ENCODE measurements around the gene PLOD2.
A peak's percentile ranks its signal among the peaks of the same experiment; 100 is the strongest.

PLOD2 gene

GRCh38 chr3:146166415-146166821 is 5.4 kb upstream of the PLOD2 start:
- peak; percentile 61 for DNase-seq (ENCODE audit: low read depth, low spot score)

DNA sequence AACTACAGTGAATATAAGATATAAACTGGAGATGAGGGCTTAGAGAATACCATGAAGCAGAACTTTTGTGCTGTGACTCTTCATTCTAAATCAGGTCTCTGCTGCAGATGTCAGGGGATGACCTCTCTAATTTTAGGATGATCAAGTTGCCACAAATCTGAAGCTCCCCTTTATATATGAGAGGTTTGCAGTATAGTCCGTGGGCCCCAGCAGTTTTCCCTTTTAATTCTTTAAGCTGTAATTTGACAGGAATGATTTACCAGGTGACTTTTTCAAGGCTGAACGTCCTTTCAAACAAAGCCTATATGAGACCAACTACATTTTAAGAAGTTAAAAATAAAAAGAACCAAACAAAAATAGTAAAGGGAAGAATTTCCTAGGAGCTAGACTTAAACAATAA is 4.9 kb upstream of the PLOD2 start:
- no peak for DNase-seq (ENCODE audit: low read depth, low spot score)

DNA sequence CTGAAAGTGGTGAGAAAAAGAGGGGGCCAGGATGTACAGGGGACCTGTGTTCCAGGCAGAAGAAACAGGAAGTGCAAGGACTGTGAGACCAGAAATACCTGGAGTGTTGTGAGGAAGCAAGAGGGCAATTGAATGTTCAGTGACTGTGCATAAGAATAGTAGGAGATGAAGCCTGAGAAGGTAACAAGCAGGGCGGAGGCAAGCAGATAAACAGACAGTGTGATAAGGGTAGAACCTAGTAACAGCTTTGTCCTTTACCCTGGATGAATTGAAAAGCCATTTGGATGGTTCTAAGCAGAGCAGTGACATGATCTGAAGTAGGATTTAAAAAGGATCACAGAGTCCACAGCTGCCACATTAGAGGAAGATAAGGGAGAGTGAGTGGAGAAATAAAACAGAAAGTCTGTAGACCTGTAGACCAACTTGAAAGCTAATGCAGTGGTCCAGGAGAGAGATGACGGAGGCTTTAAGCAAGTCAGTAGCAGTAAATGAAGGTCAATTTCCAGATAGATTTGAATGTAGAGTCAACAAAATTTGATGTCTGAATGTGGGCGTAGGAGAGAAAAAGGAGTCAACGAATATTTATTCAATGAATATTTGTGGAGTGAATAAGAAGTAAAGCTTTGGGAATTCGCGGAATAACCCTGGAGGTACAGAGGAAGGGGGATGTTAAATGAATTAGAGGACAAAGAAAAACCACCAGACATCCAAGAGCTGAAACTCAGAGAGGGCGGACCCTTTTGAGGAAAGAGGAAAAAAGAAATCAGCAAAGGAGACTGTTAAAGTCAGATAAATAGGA is 4.2 kb upstream of the PLOD2 start:
- peak; percentile 70 for DNase-seq (ENCODE audit: low read depth, low spot score)

DNA sequence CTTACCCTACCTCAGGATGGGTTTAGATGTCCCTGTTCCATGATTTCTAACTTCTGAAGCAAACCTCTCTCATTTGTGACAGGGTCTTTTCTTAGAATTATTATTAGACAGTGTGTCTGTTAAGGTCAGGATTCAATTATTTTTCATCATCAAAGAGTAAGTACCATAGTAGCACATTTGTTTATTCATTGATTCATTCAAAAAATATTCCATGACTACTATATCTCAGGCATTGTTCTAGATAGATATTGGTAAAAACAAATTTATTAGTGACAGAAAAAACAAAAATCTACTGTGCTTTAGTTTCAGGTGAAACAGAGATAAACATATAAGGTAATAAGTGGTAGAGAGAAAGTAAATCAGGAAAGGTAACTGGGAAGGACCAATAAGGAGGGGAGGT is 3.5 kb upstream of the PLOD2 start:
- DNase-seq (ENCODE audit: low read depth, low spot score) = no peak

DNA sequence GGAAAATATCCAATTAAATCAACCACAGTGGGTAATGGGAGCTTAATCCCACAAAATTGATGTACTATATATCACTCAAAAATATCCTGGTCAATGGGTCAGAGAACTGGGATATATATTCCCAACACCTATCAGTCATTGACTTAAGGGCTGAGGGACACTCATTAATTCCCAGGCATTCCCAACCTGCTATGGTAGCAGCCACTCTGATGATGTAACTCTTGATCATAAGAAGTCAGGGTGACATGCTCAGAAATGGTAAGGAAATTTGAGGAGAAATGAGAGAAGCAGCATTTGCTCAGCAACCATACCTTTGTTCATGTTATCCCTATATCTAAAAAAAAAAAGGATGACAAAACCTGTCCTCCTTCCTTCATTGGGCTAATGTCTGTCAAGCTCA is 3.1 kb upstream of the PLOD2 start:
- no peak for DNase-seq (ENCODE audit: low read depth, low spot score)

DNA sequence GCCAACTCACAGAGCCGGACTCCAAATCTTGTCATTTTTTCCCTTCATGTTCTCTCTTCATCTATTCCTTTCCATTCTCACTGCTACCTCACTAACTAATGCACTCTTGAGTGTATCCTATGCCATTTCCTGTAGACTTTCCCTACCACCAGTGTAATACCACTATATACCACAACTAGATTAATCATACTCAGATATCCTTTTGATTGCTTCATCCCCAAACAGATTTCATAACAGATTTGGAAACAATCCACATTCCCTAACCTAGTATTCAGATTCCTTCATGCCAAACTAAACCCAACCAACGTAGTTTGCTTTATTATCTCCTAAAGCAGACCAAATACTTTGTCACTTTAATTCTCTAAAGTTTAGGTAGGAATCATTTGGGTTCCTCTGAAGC is 2.6 kb upstream of the PLOD2 start:
- DNase-seq (ENCODE audit: low read depth, low spot score) = peak; percentile 72

DNA sequence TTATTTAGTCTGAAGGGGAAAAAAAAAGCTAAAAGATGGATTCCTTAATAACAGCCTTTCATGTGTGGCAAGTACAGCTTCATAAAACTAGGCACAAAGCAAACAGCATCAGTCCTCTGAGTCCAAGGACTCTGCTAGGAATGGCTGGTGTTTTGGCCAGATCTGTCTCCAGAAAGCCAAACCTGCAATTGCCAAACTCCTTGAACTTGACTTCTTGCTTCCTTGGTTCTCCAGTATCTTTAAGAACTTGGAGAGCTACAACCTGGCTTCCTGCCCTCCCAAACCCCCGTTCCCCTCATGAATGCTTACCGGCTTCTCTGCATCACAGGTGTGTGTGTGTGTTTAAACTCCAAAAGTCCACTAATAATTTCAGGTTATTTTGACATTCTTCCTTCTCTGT is 1.6 kb upstream of the PLOD2 start:
- DNase-seq (ENCODE audit: low read depth, low spot score) = no peak

- DNase-seq (ENCODE audit: low read depth, low spot score) = no peak
These were observed 649 bp upstream of the PLOD2 start for GRCh38 chr3:146161663-146162002.

DNA sequence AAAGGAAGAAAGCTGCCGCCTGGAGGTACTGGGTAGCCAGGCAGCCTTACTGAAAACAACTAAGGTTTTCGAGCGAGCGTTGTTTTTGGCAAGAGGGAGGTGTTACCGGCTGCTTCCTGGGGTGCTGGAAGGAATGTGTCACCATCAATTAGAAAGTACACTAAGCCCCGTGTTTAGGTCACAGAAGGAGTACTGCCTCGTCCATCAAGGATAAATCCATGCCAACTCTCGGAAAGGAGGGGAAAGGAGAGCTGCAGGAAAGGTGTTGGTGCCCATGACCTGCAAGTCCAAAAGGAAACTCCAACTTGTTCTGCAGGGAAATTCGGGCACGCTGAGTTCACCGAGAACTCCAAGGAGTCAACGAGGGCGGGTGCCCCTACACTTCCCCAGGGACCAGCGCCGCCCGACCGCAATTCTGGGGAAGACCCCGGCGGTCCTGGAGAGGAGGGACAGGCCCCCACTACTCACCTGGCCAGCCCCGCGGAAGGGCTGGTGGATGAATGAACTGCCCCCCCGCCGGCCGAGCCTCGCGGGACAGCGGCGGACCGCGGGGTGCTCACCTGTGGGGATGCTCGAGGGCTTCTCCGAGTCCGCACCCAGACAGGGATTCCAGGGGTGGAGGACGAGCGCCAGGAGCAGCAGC is 542 bp downstream of the PLOD2 start:
- DNase-seq (ENCODE audit: low read depth, low spot score) = peak; percentile 93

DNA sequence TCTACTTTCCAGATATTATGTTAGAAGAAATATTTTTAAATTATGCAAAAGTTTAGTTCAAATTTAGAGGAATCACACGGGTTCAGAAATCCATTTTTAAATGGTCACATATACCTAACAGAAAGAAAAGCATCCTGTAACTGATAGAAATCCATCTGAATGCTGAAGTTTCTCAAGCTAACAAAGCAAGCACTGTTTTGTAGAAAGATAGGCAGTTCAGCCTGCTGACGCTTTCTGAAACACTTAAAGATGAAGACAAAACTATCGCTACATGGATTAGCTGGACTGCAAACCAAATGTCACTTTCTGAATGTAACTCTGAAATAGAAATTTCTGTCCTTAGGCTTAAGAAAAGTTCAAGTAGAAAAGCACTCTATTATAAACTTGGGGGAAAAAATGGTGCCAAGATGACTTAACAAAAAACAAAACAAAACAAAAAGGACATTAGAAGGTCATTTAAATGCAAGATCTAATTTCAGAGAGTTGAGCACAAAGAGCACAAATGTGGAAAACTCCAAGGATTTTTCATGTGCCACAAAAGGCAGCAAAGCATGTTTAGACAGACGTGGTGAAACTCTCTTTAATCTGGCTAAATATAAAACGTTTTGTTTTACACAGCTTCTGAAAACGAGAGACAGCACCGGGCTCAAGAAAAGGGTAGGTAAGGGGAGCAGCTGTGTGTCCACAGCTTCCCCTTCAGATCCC is 1.2 kb downstream of the PLOD2 start:
- peak; percentile 36 for DNase-seq (ENCODE audit: low read depth, low spot score)

GRCh38 chr3:146159037-146159436 is 1.9 kb downstream of the PLOD2 start:
- peak; percentile 73 for DNase-seq (ENCODE audit: low read depth, low spot score)

GRCh38 chr3:146157325-146158060 is 3.5 kb downstream of the PLOD2 start:
- no peak for DNase-seq (ENCODE audit: low read depth, low spot score)

DNA sequence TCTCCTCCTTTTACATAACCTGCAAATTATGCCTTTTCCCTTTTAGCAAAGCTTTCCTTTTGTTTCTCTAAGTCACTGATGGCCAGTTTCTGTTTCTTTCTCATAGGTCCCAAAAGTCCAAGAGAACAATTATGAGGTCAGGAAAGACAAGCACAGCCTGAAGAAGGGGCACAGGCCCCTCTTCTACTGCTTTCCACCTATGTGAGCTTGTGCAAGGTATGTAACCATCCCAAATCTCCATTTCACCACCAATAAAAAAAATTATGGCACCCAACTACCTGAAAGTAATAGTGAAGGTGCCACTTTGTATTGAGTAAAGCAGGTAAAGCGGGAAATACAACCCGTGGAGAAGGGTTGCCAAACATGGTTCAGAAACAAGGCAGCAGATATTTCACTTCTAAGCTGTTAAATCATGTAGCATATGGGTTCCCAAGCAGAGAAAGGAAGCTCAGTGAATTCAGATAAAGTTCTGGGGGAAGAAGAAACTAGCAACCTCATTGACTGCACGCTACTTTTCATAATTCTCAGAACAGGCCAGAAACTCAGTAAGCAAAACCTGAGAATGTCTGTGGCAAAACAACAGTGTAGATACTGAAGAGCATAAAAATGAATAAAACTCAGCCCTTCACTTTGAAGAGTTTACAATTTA is 4.2 kb downstream of the PLOD2 start:
- no peak for DNase-seq (ENCODE audit: low read depth, low spot score)

- no peak for DNase-seq (ENCODE audit: low read depth, low spot score)
These were observed 4.9 kb downstream of the PLOD2 start for GRCh38 chr3:146156095-146156494.

- DNase-seq (ENCODE audit: low read depth, low spot score) = no peak
These were observed 6.0 kb downstream of the PLOD2 start for GRCh38 chr3:146154995-146155394.

DNA sequence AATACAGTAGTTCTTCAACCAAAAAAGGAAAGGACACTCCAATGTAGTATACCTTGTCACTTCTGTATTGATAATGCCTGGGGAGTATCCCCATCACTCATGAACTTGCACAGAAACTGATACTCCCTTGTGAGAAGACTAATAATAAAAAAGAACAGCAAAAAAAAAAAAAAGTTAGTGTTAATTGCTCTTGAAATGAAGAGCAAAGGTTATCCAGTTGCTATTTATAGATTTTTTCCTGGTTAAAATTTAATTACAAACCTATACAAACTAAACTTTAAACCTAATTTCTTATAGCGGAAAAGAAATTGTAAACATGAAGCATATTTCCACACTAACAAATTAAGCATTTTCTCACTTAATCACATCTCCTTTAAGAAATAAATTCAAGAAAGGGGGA is 6.7 kb downstream of the PLOD2 start:
- no peak for DNase-seq (ENCODE audit: low read depth, low spot score)

GRCh38 chr3:146153429-146153828 is 7.6 kb downstream of the PLOD2 start:
- DNase-seq (ENCODE audit: low read depth, low spot score) = no peak

GRCh38 chr3:146152834-146153233 is 8.2 kb downstream of the PLOD2 start:
- DNase-seq (ENCODE audit: low read depth, low spot score) = peak; percentile 71

- no peak for DNase-seq (ENCODE audit: low read depth, low spot score)
These were observed 12.5 kb downstream of the PLOD2 start for GRCh38 chr3:146148468-146148931.

GRCh38 chr3:146145642-146146041 is 15.3 kb downstream of the PLOD2 start:
- DNase-seq (ENCODE audit: low read depth, low spot score) = no peak

- peak; percentile 67 for DNase-seq (ENCODE audit: low read depth, low spot score)
These were observed 18.2 kb downstream of the PLOD2 start for GRCh38 chr3:146142757-146143156.

All from astrocyte of the hippocampus (primary cell).